Measurements from ENCODE around the gene NUF2. TPM values are rescaled to one million over a fixed set of nuclear protein-coding genes. Genes with fewer than 3 reads are reported as not detected.

The NUF2 gene
- total RNA-seq, 1 experiment from 2014 or later, result 40.0 TPM

DNA sequence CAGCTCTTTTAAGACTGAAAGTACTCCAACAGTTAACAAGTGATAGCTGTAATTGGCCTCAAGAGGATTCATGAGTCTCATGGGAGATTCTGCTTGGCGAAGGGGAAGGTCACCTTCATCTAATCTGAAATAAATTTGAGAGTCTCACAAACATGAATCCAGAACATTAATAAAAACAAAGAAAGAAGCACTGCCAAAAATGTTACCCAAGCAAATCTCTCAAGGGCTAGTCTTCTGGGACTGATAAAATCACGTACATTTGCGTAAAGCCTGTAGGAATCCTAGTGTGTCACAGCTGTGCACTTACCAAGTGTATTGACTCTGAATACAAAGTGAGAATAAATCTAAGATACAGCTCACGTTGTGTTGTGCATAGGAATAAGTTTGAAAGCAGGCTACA is 21.2 kb upstream of the NUF2 start:
- TF ChIP-seq CTCF (IDR thresholded peaks at IDR 0.05; ENCODE audit: insufficient read depth in 1 of 2, low read depth in 1 of 2, low read length in 1 of 2, severe bottlenecking in 1 of 2, unreplicated experiment in 1 of 2), result no peak
- no peaks in the 10 kb centered on the region for H3K36me3 ChIP-seq (ENCODE audit: control insufficient read depth, insufficient read depth, low read length)
- Mint-ChIP-seq H3K36me3 (ENCODE audit: insufficient read depth, unreplicated experiment) (no peaks in the 10 kb centered on the region), H3K4me3 (ENCODE audit: unreplicated experiment) (no peak overlapping the region), H3K27ac (ENCODE audit: unreplicated experiment) (no peak overlapping the region), H3K9me3 (ENCODE audit: unreplicated experiment) (no peaks in the 10 kb centered on the region), H3K4me1 (ENCODE audit: low read depth, unreplicated experiment) (peaks cover 16% of the 10 kb centered on the region), H3K27me3 (ENCODE audit: insufficient read depth, unreplicated experiment) (no peaks in the 10 kb centered on the region)
- intact Hi-C loops (cut with micrococcal nuclease; ENCODE audit: unreplicated experiment), result no loop called here
- no peaks in the 10 kb centered on the region for H3K27me3 ChIP-seq (replicated peaks; ENCODE audit: control insufficient read depth, insufficient read depth, low read length)
- H3K4me1 ChIP-seq, result peaks cover 17% of the 10 kb centered on the region
- ChIA-PET CTCF (no interaction called here), POLR2A (no interaction called here)
- no peak overlapping the region for H3K4me3 ChIP-seq (ENCODE audit: low read depth, low read length)
- no peaks in the 10 kb centered on the region for H3K9me3 ChIP-seq
- no TSS peak for BruUV-seq (replicated peaks)
- no peak for DNase-seq

GRCh38 chr1:163303561-163303960 is 18.2 kb upstream of the NUF2 start:
- Histone ChIP-seq H3K4me1 (peaks cover 6% of the 10 kb centered on the region), H3K9me3 (no peaks in the 10 kb centered on the region), H3K27me3 (replicated peaks; ENCODE audit: control insufficient read depth, insufficient read depth, low read length) (no peaks in the 10 kb centered on the region), H3K4me3 (ENCODE audit: low read depth, low read length) (no peak overlapping the region), H3K36me3 (ENCODE audit: control insufficient read depth, insufficient read depth, low read length) (no peaks in the 10 kb centered on the region)
- TF ChIP-seq CTCF (IDR thresholded peaks at IDR 0.05; ENCODE audit: insufficient read depth in 1 of 2, low read depth in 1 of 2, low read length in 1 of 2, severe bottlenecking in 1 of 2, unreplicated experiment in 1 of 2), result no peak
- peaks cover 3% of the 10 kb centered on the region for H3K4me1 Mint-ChIP-seq (ENCODE audit: low read depth, unreplicated experiment)
- no peaks in the 10 kb centered on the region for H3K36me3 Mint-ChIP-seq (ENCODE audit: insufficient read depth, unreplicated experiment)
- ChIA-PET CTCF (no interaction called here), POLR2A (no interaction called here)
- H3K4me3 Mint-ChIP-seq (ENCODE audit: unreplicated experiment), result no peak overlapping the region
- H3K9me3 Mint-ChIP-seq (ENCODE audit: unreplicated experiment), result no peaks in the 10 kb centered on the region
- no peak overlapping the region for H3K27ac Mint-ChIP-seq (ENCODE audit: unreplicated experiment)
- DNase-seq, result no peak
- intact Hi-C loops (cut with micrococcal nuclease; ENCODE audit: unreplicated experiment), result no loop called here
- H3K27me3 Mint-ChIP-seq (ENCODE audit: insufficient read depth, unreplicated experiment), result no peaks in the 10 kb centered on the region
- no TSS peak for BruUV-seq (replicated peaks)

GRCh38 chr1:163305441-163305840 is 16.3 kb upstream of the NUF2 start:
- no peaks in the 10 kb centered on the region for H3K36me3 ChIP-seq (ENCODE audit: control insufficient read depth, insufficient read depth, low read length)
- H3K9me3 ChIP-seq, result no peaks in the 10 kb centered on the region
- BruUV-seq (replicated peaks), result no TSS peak
- no peak for TF ChIP-seq CTCF (IDR thresholded peaks at IDR 0.05; ENCODE audit: insufficient read depth in 1 of 2, low read depth in 1 of 2, low read length in 1 of 2, severe bottlenecking in 1 of 2, unreplicated experiment in 1 of 2)
- no peaks in the 10 kb centered on the region for H3K36me3 Mint-ChIP-seq (ENCODE audit: insufficient read depth, unreplicated experiment)
- H3K27me3 ChIP-seq (replicated peaks; ENCODE audit: control insufficient read depth, insufficient read depth, low read length), result no peaks in the 10 kb centered on the region
- POLR2A ChIA-PET, result no interaction called here
- DNase-seq, result no peak
- H3K4me3 ChIP-seq (ENCODE audit: low read depth, low read length), result no peak overlapping the region
- no peak overlapping the region for H3K4me3 Mint-ChIP-seq (ENCODE audit: unreplicated experiment)
- H3K27me3 Mint-ChIP-seq (ENCODE audit: insufficient read depth, unreplicated experiment), result no peaks in the 10 kb centered on the region
- no peak overlapping the region for H3K27ac Mint-ChIP-seq (ENCODE audit: unreplicated experiment)
- H3K4me1 ChIP-seq, result no peaks in the 10 kb centered on the region
- H3K4me1 Mint-ChIP-seq (ENCODE audit: low read depth, unreplicated experiment), result no peaks in the 10 kb centered on the region
- CTCF ChIA-PET, result no interaction called here
- H3K9me3 Mint-ChIP-seq (ENCODE audit: unreplicated experiment), result no peaks in the 10 kb centered on the region
- intact Hi-C loops (cut with micrococcal nuclease; ENCODE audit: unreplicated experiment), result no loop called here
